ENCODE measurements around the gene SLC3A2. TPM values are rescaled to one million over a fixed set of nuclear protein-coding genes. Genes with fewer than 3 reads are reported as not detected.
"Not testable (repeated sequence)": the region's sequence is repeated elsewhere in the genome, so short reads cannot be mapped to it uniquely, and the experiment has no call there.

The SLC3A2 gene
- total and polyA plus RNA-seq, 7 experiments from 2014 or later: 118 to 239 (median 189) TPM

DNA sequence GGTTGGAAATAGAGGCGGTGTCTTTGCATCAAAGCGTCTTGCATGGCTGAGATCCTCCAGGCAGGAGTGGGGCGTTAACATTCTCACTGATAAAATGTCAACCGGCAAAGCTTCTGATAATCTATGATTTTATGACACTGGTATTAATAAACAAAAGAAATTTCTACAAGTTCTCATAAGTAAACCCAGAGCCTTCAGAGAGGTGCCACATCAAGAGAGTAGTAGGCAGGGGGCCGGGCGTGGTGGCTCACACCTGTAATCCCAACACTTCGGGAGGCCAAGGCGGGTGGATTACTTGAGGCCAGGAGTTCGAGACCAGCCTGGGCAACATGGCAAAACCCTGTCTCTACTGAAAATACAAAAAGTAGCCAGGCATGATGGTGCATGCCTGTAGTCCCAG lies 37.8 kb upstream of the SLC3A2 start:
- Histone ChIP-seq H3K27ac (ENCODE audit: low read depth, low read length) (peak overlapping the region; percentile 99), H3K4me1 (ENCODE audit: control insufficient read depth in 2 of 2, insufficient read depth in 2 of 2, low read length in 2 of 2) (peaks cover 9 to 18% of the 10 kb centered on the region in 2 donors), H3K4me3 (ENCODE audit: low read length) (peak overlapping the region; percentile 73)
- H3K9me3 ChIP-seq (ENCODE audit: control insufficient read depth in 2 of 3, low read length in 3 of 3); H3K27me3 Mint-ChIP-seq; H3K9me3 Mint-ChIP-seq; H3K36me3 ChIP-seq (ENCODE audit: control insufficient read depth in 2 of 3, insufficient read depth in 3 of 3, low read length in 3 of 3); H3K27me3 ChIP-seq (ENCODE audit: control insufficient read depth in 2 of 2, insufficient read depth in 2 of 2, low read length in 2 of 2); DNase-seq; ATAC-seq; H3K4me3 Mint-ChIP-seq; H3K36me3 Mint-ChIP-seq: not testable (repeated sequence)
- ChIA-PET POLR2A (interaction anchor here (0.5 to 6.2 kb wide), 19 partner anchors 11 to 269 kb away, joined by 3 to 204 read pairs (median 4); partner anchors contain the start of genes EEF1G, HNRNPUL2, LBHD1 and NXF1), CTCF (interaction anchor here (0.8 kb wide), 1 partner anchor 14 kb away, joined by 3 read pairs; no protein-coding TSS in a partner anchor)
- intact Hi-C loops (cut with micrococcal nuclease): loop anchor here in 1 of 2 donors (1.0 to 5.0 kb wide), 5 partner anchors 12 to 231 kb away; partner anchors contain the start of genes EML3, ROM1 and ZBTB3
- peaks cover 8 to 27% (median 17%) of the 10 kb centered on the region in 7 donors for H3K4me1 Mint-ChIP-seq
- peak overlapping the region in 2 of 9 donors; percentile 37 to 82 for H3K27ac Mint-ChIP-seq

DNA sequence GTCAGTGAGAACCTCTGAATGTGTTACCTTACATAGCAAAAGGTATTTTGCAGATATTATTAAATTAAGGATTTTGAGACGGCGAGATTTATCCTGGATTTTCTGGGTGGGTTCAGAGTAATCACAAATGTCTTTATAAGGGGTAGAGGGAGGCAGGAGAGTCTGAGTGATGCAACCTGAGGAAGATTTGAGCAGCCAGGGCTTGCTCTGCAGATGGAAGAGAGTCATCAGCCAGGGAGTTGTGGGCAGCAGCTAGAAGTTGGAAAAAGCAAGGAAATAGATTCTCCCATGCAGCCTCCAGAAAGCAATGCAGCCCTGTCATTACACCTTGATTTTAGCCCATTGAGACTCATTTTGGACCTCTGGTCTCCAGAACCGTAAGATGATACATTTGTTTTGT lies 37.2 kb upstream of the SLC3A2 start:
- Mint-ChIP-seq H3K4me3 (peak overlapping the region in 2 of 10 donors; percentile 32 to 43), H3K9me3 (no peaks in the 10 kb centered on the region), H3K4me1 (peaks cover 8 to 29% (median 17%) of the 10 kb centered on the region in 7 donors), H3K27me3 (peaks cover 0 to 8% (median 0%) of the 10 kb centered on the region in 5 donors), H3K27ac (peak overlapping the region in 7 of 9 donors; percentile 25 to 82 (median 53)), H3K36me3 (peaks cover 0 to 7% (median 3%) of the 10 kb centered on the region in 5 donors)
- H3K9me3 ChIP-seq (ENCODE audit: control insufficient read depth in 2 of 3, low read length in 3 of 3): no peaks in the 10 kb centered on the region
- no peak overlapping the region for H3K27ac ChIP-seq (ENCODE audit: low read depth, low read length)
- peaks cover 0 to 6% (median 0%) of the 10 kb centered on the region in 3 experiments for H3K36me3 ChIP-seq (ENCODE audit: control insufficient read depth in 2 of 3, insufficient read depth in 3 of 3, low read length in 3 of 3)
- H3K4me1 ChIP-seq (ENCODE audit: control insufficient read depth in 2 of 2, insufficient read depth in 2 of 2, low read length in 2 of 2): peaks cover 9 to 13% of the 10 kb centered on the region in 2 donors
- ATAC-seq (no peak), DNase-seq (no peak)
- intact Hi-C loops (cut with micrococcal nuclease): loop anchor here in 1 of 2 donors (5.0 kb wide), 1 partner anchor 231 kb away; the partner anchor contains the start of genes EML3 and ROM1
- H3K27me3 ChIP-seq (ENCODE audit: control insufficient read depth in 2 of 2, insufficient read depth in 2 of 2, low read length in 2 of 2): no peaks in the 10 kb centered on the region
- CTCF ChIA-PET: interaction anchor here (2.4 kb wide), 1 partner anchor 11 kb away, joined by 11 read pairs; no protein-coding TSS in a partner anchor
- no peak overlapping the region for H3K4me3 ChIP-seq (ENCODE audit: low read length)
- POLR2A ChIA-PET: interaction anchor here (0.5 to 6.2 kb wide), 12 partner anchors 10 to 249 kb away, joined by 3 to 204 read pairs (median 4); partner anchors contain the start of genes HNRNPUL2, POLR2G, STX5 and TAF6L

DNA sequence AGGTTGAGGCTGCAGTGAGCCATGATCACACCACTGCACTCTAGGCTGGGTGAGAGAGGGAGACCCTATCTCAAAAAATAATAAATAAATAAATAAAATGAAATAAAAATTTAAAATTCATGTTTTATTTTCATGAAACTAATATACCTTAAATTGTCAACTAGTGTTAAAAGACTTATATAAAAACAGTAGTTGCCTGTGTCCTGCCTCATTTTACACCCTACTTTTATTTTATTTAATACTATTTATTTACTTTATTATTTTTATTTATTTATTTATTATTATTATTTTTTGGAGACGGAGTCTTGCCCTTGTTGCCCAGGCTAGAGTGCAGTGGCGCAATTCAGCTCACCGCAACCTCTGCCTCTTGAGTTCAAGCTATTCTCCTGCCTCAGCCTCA lies 36.5 kb upstream of the SLC3A2 start:
- peak overlapping the region in 2 of 9 donors; percentile 2 to 39 for H3K27ac Mint-ChIP-seq
- no peak overlapping the region for H3K4me3 Mint-ChIP-seq
- POLR2A ChIA-PET: interaction anchor here (1.0 to 6.2 kb wide), 6 partner anchors 10 to 117 kb away, joined by 3 to 204 read pairs (median 4); partner anchors contain the start of genes HNRNPUL2, TEX54, TMEM179B and ZBTB3

DNA sequence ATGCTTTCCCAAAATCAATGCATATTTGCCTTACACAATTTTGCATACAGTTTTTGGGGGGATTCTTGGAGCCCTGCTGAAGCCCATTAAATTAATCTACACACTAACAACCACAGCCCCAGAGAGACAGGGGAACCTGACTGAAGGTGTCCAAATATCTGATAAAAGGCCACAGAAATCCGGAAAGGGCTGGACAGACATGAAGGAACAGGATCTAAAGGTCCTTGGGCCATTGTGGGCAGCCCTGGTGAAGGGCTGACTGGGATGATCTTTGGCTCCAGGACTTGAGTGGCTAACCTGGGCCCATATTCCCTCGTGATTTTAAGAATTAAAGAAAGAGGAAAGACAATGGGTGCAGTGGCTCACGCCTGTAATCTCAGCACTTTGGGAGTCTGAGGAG lies 34.5 kb upstream of the SLC3A2 start:
- Mint-ChIP-seq H3K4me1 (peaks cover 0 to 20% (median 6%) of the 10 kb centered on the region in 7 donors), H3K27ac (peak overlapping the region in 1 of 9 donors; percentile 47), H3K9me3 (peaks cover 0 to 2% (median 0%) of the 10 kb centered on the region in 11 donors), H3K36me3 (no peaks in the 10 kb centered on the region), H3K27me3 (peaks cover 0 to 2% (median 0%) of the 10 kb centered on the region in 5 donors), H3K4me3 (no peak overlapping the region)
- ChIA-PET POLR2A (interaction anchor here (0.7 to 6.2 kb wide), 3 partner anchors 8 to 199 kb away, joined by 3 to 204 read pairs (median 3); no protein-coding TSS in a partner anchor), CTCF (interaction anchor here (0.6 kb wide), 1 partner anchor 10 kb away, joined by 4 read pairs; no protein-coding TSS in a partner anchor)
- Histone ChIP-seq H3K27me3 (ENCODE audit: control insufficient read depth in 2 of 2, insufficient read depth in 2 of 2, low read length in 2 of 2) (no peaks in the 10 kb centered on the region), H3K4me3 (ENCODE audit: low read length) (no peak overlapping the region), H3K4me1 (ENCODE audit: control insufficient read depth in 2 of 2, insufficient read depth in 2 of 2, low read length in 2 of 2) (peaks cover 7 to 9% of the 10 kb centered on the region in 2 donors), H3K27ac (ENCODE audit: low read depth, low read length) (no peak overlapping the region), H3K9me3 (ENCODE audit: control insufficient read depth in 2 of 3, low read length in 3 of 3) (no peaks in the 10 kb centered on the region), H3K36me3 (ENCODE audit: control insufficient read depth in 2 of 3, insufficient read depth in 3 of 3, low read length in 3 of 3) (peaks cover 0 to 2% (median 0%) of the 10 kb centered on the region in 3 experiments)
- ATAC-seq (no peak), DNase-seq (no peak)
- intact Hi-C loops (cut with micrococcal nuclease): no loop called here

More for the DNA sequence above, 36.5 kb upstream of the SLC3A2 start:
- no peak for DNase-seq
- H3K9me3 ChIP-seq (ENCODE audit: control insufficient read depth in 2 of 3, low read length in 3 of 3): no peaks in the 10 kb centered on the region
- peaks cover 7 to 9% of the 10 kb centered on the region in 2 donors for H3K4me1 ChIP-seq (ENCODE audit: control insufficient read depth in 2 of 2, insufficient read depth in 2 of 2, low read length in 2 of 2)
- Mint-ChIP-seq H3K36me3 (peaks cover 0 to 6% (median 3%) of the 10 kb centered on the region in 5 donors), H3K4me1 (peaks cover 7 to 24% (median 12%) of the 10 kb centered on the region in 7 donors), H3K27me3 (peaks cover 0 to 8% (median 0%) of the 10 kb centered on the region in 5 donors), H3K9me3 (peaks cover 0 to 1% (median 0%) of the 10 kb centered on the region in 11 donors)
- intact Hi-C loops (cut with micrococcal nuclease): loop anchor here in 1 of 2 donors (5.0 kb wide), 1 partner anchor 232 kb away; the partner anchor contains the start of genes EML3 and ROM1
- no peak overlapping the region for H3K27ac ChIP-seq (ENCODE audit: low read depth, low read length)
- H3K36me3 ChIP-seq (ENCODE audit: control insufficient read depth in 2 of 3, insufficient read depth in 3 of 3, low read length in 3 of 3): peaks cover 0 to 2% (median 0%) of the 10 kb centered on the region in 3 experiments
- CTCF ChIA-PET: interaction anchor here (2.4 kb wide), 1 partner anchor 11 kb away, joined by 11 read pairs; no protein-coding TSS in a partner anchor
- no peaks in the 10 kb centered on the region for H3K27me3 ChIP-seq (ENCODE audit: control insufficient read depth in 2 of 2, insufficient read depth in 2 of 2, low read length in 2 of 2)
- no peak overlapping the region for H3K4me3 ChIP-seq (ENCODE audit: low read length)
- no peak for ATAC-seq

DNA sequence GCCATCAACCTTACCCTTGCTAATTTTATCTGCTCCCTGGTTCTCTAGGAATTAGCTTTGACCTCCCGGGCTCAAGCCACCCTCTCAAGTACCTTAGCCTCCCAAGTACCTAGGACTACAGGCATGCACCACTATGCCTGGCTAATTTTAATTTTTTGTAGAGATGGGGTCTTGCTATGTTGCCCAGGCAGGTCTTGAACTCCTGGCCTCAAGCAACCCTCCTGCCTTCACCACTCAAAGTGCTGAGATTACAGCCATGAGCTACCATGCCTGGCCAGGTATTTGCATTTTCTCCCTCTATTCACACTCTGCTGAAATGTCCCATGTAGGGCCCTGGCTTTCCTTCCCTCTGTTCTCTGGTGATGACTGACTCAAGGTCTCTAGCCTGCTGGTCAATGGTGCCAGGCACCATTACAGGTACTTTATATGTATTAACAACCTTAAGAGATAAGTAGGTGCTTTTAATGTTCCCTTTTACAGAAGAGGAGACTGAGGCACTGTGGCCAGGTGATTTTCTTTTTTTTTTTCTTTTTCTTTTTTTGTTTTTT lies 32.9 kb upstream of the SLC3A2 start:
- peaks cover 9 to 31% (median 20%) of the 10 kb centered on the region in 7 donors for H3K4me1 Mint-ChIP-seq
- H3K27ac Mint-ChIP-seq: peak overlapping the region in 7 of 9 donors; percentile 31 to 78 (median 68)
- peaks cover 0 to 2% (median 0%) of the 10 kb centered on the region in 11 donors for H3K9me3 Mint-ChIP-seq
- H3K36me3 ChIP-seq (ENCODE audit: control insufficient read depth in 2 of 3, insufficient read depth in 3 of 3, low read length in 3 of 3): peaks cover 2 to 18% (median 10%) of the 10 kb centered on the region in 3 experiments
- H3K27me3 ChIP-seq (ENCODE audit: control insufficient read depth in 2 of 2, insufficient read depth in 2 of 2, low read length in 2 of 2): no peaks in the 10 kb centered on the region
- POLR2A ChIA-PET: interaction anchor here (0.5 to 11.0 kb wide), 9 partner anchors 6 to 123 kb away, joined by 3 to 379 read pairs (median 4); partner anchors contain the start of genes STX5, TMEM179B and WDR74
- H3K4me3 ChIP-seq (ENCODE audit: low read length): no peak overlapping the region
- H3K4me1 ChIP-seq (ENCODE audit: control insufficient read depth in 2 of 2, insufficient read depth in 2 of 2, low read length in 2 of 2): peaks cover 13 to 15% of the 10 kb centered on the region in 2 donors
- no peak for DNase-seq
- CTCF ChIA-PET: interaction anchor here (0.7 kb wide), 1 partner anchor 77 kb away, joined by 3 read pairs; no protein-coding TSS in a partner anchor
- no peaks in the 10 kb centered on the region for H3K9me3 ChIP-seq (ENCODE audit: control insufficient read depth in 2 of 3, low read length in 3 of 3)
- ATAC-seq: no peak
- intact Hi-C loops (cut with micrococcal nuclease): no loop called here
- H3K27ac ChIP-seq (ENCODE audit: low read depth, low read length): peak overlapping the region; percentile 9
- no peak overlapping the region for H3K4me3 Mint-ChIP-seq
- peaks cover 2 to 13% (median 7%) of the 10 kb centered on the region in 5 donors for H3K36me3 Mint-ChIP-seq
- peaks cover 0 to 2% (median 0%) of the 10 kb centered on the region in 5 donors for H3K27me3 Mint-ChIP-seq
